ENCODE results near the gene SLC16A1. TPM values are rescaled to one million over a fixed set of nuclear protein-coding genes. Genes with fewer than 3 reads are reported as not detected.

SLC16A1 gene
- total RNA-seq (2021; fragmentation: NEBNext Ultra II Directional; extraction: Animal tissue kit (Norgen Biotek cat#: 25700)) (435 and 442 TPM in 2 replicates), polyA plus RNA-seq (2011; rRNA removed) (508 and 545 TPM in 2 replicates), polyA minus RNA-seq (2011; rRNA and poly(A)+ RNA removed) (1,534 and 1,897 TPM in 2 replicates)
- polyA plus RNA-seq (2011; cell fraction: cytosol; rRNA removed), result 385 TPM
- polyA plus RNA-seq (2011; cell fraction: nucleus; rRNA removed), result 502 TPM
- polyA plus RNA-seq (2012, experiment 1 of 2), result 494 to 679 TPM (median 577 TPM) in 4 replicates
- polyA plus RNA-seq (2012, experiment 2 of 2), result 40.0 TPM
- 584 TPM for polyA plus RNA-seq (2013, experiment 1 of 2)
- 535 TPM for polyA plus RNA-seq (2013, experiment 2 of 2)
- polyA minus RNA-seq (2011; cell fraction: cytosol; rRNA and poly(A)+ RNA removed), result 589 TPM
- polyA minus RNA-seq (2011; cell fraction: nucleus; rRNA and poly(A)+ RNA removed), result 376 TPM
- long read RNA-seq, experiment 1, transcript SLC16A1-201 (5 exons, 3,910 nt), result major isoform, 79 of 456 reads
- long read RNA-seq, experiment 1, partial matches to known transcripts, result 43 of 456 reads
- long read RNA-seq, experiment 1, other reads (novel, unspliced or antisense), result 334 of 456 reads
- long read RNA-seq, experiment 2, transcript SLC16A1-201 (5 exons, 3,910 nt), result major isoform, 256 of 313 reads
- long read RNA-seq, experiment 2, partial matches to known transcripts, result 22 of 313 reads
- long read RNA-seq, experiment 2, other reads (novel, unspliced or antisense), result 35 of 313 reads

GRCh38 chr1:112955773-112956543 is at the start of gene SLC16A1:
Gene SLC16A1, minus strand, starts transcription at chr1:112956196. Its CDS starts 26,888 bp downstream, at chr1:112929308.
- Histone ChIP-seq H2AFZ (ENCODE audit: low read length) (no peak within 1 kb of the TSS), H3K14ac (ENCODE audit: insufficient read length) (no peak within 1 kb of the TSS), H3K9ac (replicated peaks in 1 of 4; ENCODE audit: extremely low read depth in 1 of 4, low read depth in 3 of 4, low read length in 3 of 4) (peak within 1 kb of the TSS; percentile 80 to 91 (median 87)), H3K56ac (replicated peaks; ENCODE audit: insufficient read length, low read depth, low read length) (peak within 1 kb of the TSS; percentile 95), H3K79me2 (ENCODE audit: control insufficient read depth in 1 of 2, insufficient read depth in 2 of 2, low read length in 2 of 2) (peaks cover 51 to 99% of the 10 kb centered on the region in 2 experiments), H3K27ac (ENCODE audit: low read depth, low read length) (peak within 1 kb of the TSS; percentile 79), H3K18ac (ENCODE audit: extremely low read depth, low read length) (peak within 1 kb of the TSS; percentile 99), H3K79me1 (ENCODE audit: low read depth, low read length) (no peaks in the 10 kb centered on the region), H2BK12ac (ENCODE audit: low read depth, low read length) (peak within 1 kb of the TSS; percentile 55; the same call in 1 of the 2 replicates), H3K27me3 (replicated peaks in 1 of 4; ENCODE audit: control insufficient read depth in 3 of 4, extremely low read depth in 1 of 4, insufficient read depth in 3 of 4, low read length in 3 of 4) (no peaks in the 10 kb centered on the region), H3K4me3 (ENCODE audit: extremely low read depth in 1 of 4, insufficient read depth in 2 of 4, low read depth in 3 of 4, low read length in 4 of 4) (peak within 1 kb of the TSS; percentile 81 to 95 (median 90)), H3K23me2 (ENCODE audit: low read depth, low read length) (peaks cover 13% of the 10 kb centered on the region), H4K5ac (ENCODE audit: insufficient read length, low read depth, low read length) (peak within 1 kb of the TSS; percentile 99), H3K36me3 (ENCODE audit: control insufficient read depth in 2 of 4, insufficient read depth in 4 of 4, low read length in 3 of 4) (peaks cover 4 to 28% (median 8%) of the 10 kb centered on the region in 4 experiments; a peak in 5 of 8 replicates), H2BK15ac (ENCODE audit: low read length) (no peak within 1 kb of the TSS), H3K9me3 (ENCODE audit: insufficient read depth in 2 of 2, low read depth in 1 of 2, low read length in 1 of 2) (no peaks in the 10 kb centered on the region), H4K20me1 (replicated peaks in 1 of 2; ENCODE audit: control insufficient read depth in 1 of 2, insufficient read depth in 2 of 2, low read length in 2 of 2) (peaks cover 20 to 29% of the 10 kb centered on the region in 2 experiments), H3K4ac (replicated peaks; ENCODE audit: insufficient read length, low read depth, low read length) (peak within 1 kb of the TSS; percentile 86), H3K4me1 (replicated peaks in 1 of 4; ENCODE audit: control insufficient read depth in 3 of 4, insufficient read depth in 4 of 4, low read length in 3 of 4) (peaks cover 4 to 8% (median 5%) of the 10 kb centered on the region in 4 experiments; a peak in 5 of 7 replicates), H4K91ac (replicated peaks; ENCODE audit: insufficient read length, low read length) (peak within 1 kb of the TSS; percentile 93), H2AK5ac (ENCODE audit: low read depth, low read length) (no peak within 1 kb of the TSS), H2BK120ac (replicated peaks; ENCODE audit: low read depth, low read length) (peak within 1 kb of the TSS; percentile 84), H2BK5ac (ENCODE audit: low read depth, low read length) (peak within 1 kb of the TSS; percentile 95), H4K8ac (ENCODE audit: extremely low read depth, insufficient read depth, low read length) (peak within 1 kb of the TSS; percentile 96), H2BK20ac (ENCODE audit: low read length) (no peak within 1 kb of the TSS; the same call in 1 of the 2 replicates), H3K23ac (ENCODE audit: insufficient read length) (no peak within 1 kb of the TSS), H3K4me2 (ENCODE audit: insufficient read depth in 1 of 2, low read depth in 2 of 2, low read length in 2 of 2) (peak within 1 kb of the TSS; percentile 77 to 87)
- ChIA-PET CTCF (ENCODE audit: partially characterized antibody) (interaction anchor here (0.6 to 0.9 kb wide), 2 partner anchors 85 to 86 kb away, joined by 3 to 4 read pairs; no protein-coding TSS in a partner anchor), POLR2A (ENCODE audit: partially characterized antibody) (interaction anchor here (0.7 to 3.1 kb wide), 30 partner anchors 9 to 241 kb away, joined by 3 to 50 read pairs (median 4); partner anchors contain the start of genes LRIG2 and PPM1J)
- 2% methylated on average over 80 of the region's 90 CpGs; no CpG with 5 or more reads in 1 of the 2 experiments for WGBS, 2 experiments (ENCODE audit: extremely low coverage in 1 of 2, insufficient coverage in 1 of 2, insufficient read length in 1 of 2, insufficient replicate concordance in 2 of 2, low coverage in 1 of 2, low lambda C conversion rate in 2 of 2, missing lambda C conversion rate in 1 of 2)
- no peak for FAIRE-seq
- DNase-seq (ENCODE audit: low read depth in 1 of 2, low spot score in 2 of 2), result peak; percentile 49 to 89
- TF ChIP-seq POLR2AphosphoS5 (IDR thresholded peaks at IDR 0.05; ENCODE audit: low read depth, low read length), result peak; percentile 88
- TF ChIP-seq TAF7 (optimal IDR thresholded peaks at IDR 0.05; ENCODE audit: borderline replicate concordance, low read depth, low read length), result peak; percentile 66
- TF ChIP-seq EGR1 (IDR thresholded peaks at IDR 0.05; ENCODE audit: borderline replicate concordance, low read depth, low read length), result 0 out of 2 replicates have a peak, but pooled peaks have one; percentile 40
- peak; percentile 69 for TF ChIP-seq TAF1 (IDR thresholded peaks at IDR 0.05; ENCODE audit: low read depth, low read length)
- TF ChIP-seq ASH2L (IDR thresholded peaks at IDR 0.05; ENCODE audit: low read length), result peak; percentile 1

All from H1 (cell line).